CD14-positive monocyte (primary cell): ENCODE data around the gene DSCAML1. TPM values are rescaled to one million over a fixed set of nuclear protein-coding genes. Genes with fewer than 3 reads are reported as not detected.

Experiments used
- DNase-seq, 3 donors: peaks; one replicate each; pipeline ENCODE4 v3.0.0-alpha.2; 2011 to 2022
- H2AFZ ChIP-seq: 2 replicates; pipeline ENCODE4 v1.6.0; 2012; ENCODE audit warnings: mild to moderate bottlenecking, low read depth, low read length, inconsistent platforms; ENCODE audit not compliant: insufficient read depth, poor library complexity, severe bottlenecking
- H3K27ac ChIP-seq, 2 donors: 1 replicate in 1 of 2; 2 replicates in 1 of 2; pipeline ENCODE4 v1.5.1; 2012 to 2013; ENCODE audit warnings: low read length in 2 of 2, control low read depth in 1 of 2, inconsistent platforms in 1 of 2, low read depth in 1 of 2, mild to moderate bottlenecking in 1 of 2
- H3K27me3 ChIP-seq, 2 donors: one replicate each; pipeline versions ENCODE4 v1.6.0 to v1.6.1; 2011 to 2013; ENCODE audit warnings: low read length in 2 of 2; ENCODE audit not compliant: control insufficient read depth in 2 of 2, insufficient read depth in 2 of 2
- H3K36me3 ChIP-seq, 2 donors: replicated peaks in 1 of 2; 1 replicate in 1 of 2; 2 replicates in 1 of 2; pipeline versions ENCODE4 v1.5.1 to v1.6.1; 2012 to 2013; ENCODE audit warnings: low read length in 2 of 2, control low read depth in 1 of 2, inconsistent platforms in 1 of 2, mild to moderate bottlenecking in 1 of 2; ENCODE audit not compliant: insufficient read depth in 2 of 2, control insufficient read depth in 1 of 2
- H3K4me1 ChIP-seq, 2 donors: 1 replicate in 1 of 2; 2 replicates in 1 of 2; pipeline versions ENCODE4 v1.5.1 to v1.6.1; 2012 to 2013; ENCODE audit warnings: low read length in 2 of 2, control low read depth in 1 of 2, inconsistent platforms in 1 of 2, mild to moderate bottlenecking in 1 of 2, moderate library complexity in 1 of 2; ENCODE audit not compliant: insufficient read depth in 2 of 2, control insufficient read depth in 1 of 2
- H3K4me2 ChIP-seq: replicated peaks from 2 replicates; pipeline ENCODE3; 2012; ENCODE audit warnings: low read length, moderate library complexity, mild to moderate bottlenecking; ENCODE audit not compliant: poor library complexity, severe bottlenecking; ENCODE audit errors: extremely low read depth
- H3K4me3 ChIP-seq, 3 experiments: fragments of 200-600 bp in 1 of 3; sonication (generic) in 1 of 3; replicated peaks in 1 of 3; 1 replicate in 2 of 3; 2 replicates in 1 of 3; pipeline ENCODE4 v1.5.1; 2011 to 2013; ENCODE audit warnings: low read length in 3 of 3, mild to moderate bottlenecking in 3 of 3, control low read depth in 2 of 3, low read depth in 2 of 3, inconsistent platforms in 1 of 3, moderate library complexity in 1 of 3
- H3K79me2 ChIP-seq: 2 replicates; pipeline ENCODE4 v1.6.0; 2012; ENCODE audit warnings: mild to moderate bottlenecking, control low read depth, inconsistent platforms, low read length, moderate library complexity; ENCODE audit not compliant: insufficient read depth
- H3K9ac ChIP-seq: 2 replicates; pipeline ENCODE4 v1.6.0; 2017; ENCODE audit warnings: low read length, mild to moderate bottlenecking; ENCODE audit not compliant: insufficient read depth, poor library complexity, severe bottlenecking
- H3K9me3 ChIP-seq, 2 donors: replicated peaks in 1 of 2; 1 replicate in 1 of 2; 2 replicates in 1 of 2; pipeline versions ENCODE4 v1.5.1 to v1.6.1; 2012 to 2013; ENCODE audit warnings: low read length in 2 of 2, control low read depth in 1 of 2; ENCODE audit not compliant: control insufficient read depth in 1 of 2, insufficient read depth in 1 of 2
- H4K20me1 ChIP-seq: 2 replicates; pipeline ENCODE4 v1.6.0; 2012; ENCODE audit warnings: mild to moderate bottlenecking, low read length, control low read depth, moderate library complexity; ENCODE audit not compliant: insufficient read depth
- H3K27ac Mint-ChIP-seq, 7 donors: one replicate each; pipeline ENCODE4 v1.8.0; 2020; ENCODE audit warnings: mild to moderate bottlenecking in 7 of 7, mixed read lengths in 7 of 7, moderate library complexity in 6 of 7, inconsistent platforms in 2 of 7
- H3K27me3 Mint-ChIP-seq, 3 donors: one replicate each; pipeline ENCODE4 v1.8.0; 2021 to 2022; ENCODE audit warnings: low read depth in 3 of 3, mild to moderate bottlenecking in 3 of 3, mixed read lengths in 3 of 3, moderate library complexity in 3 of 3, inconsistent platforms in 1 of 3
- H3K36me3 Mint-ChIP-seq, 2 donors: one replicate each; pipeline ENCODE4 v1.8.0; 2020; ENCODE audit warnings: mixed read lengths in 2 of 2, inconsistent platforms in 1 of 2, mild to moderate bottlenecking in 1 of 2
- H3K4me1 Mint-ChIP-seq: one replicate; pipeline ENCODE4 v1.8.0; 2020; ENCODE audit warnings: mild to moderate bottlenecking, mixed read lengths
- H3K4me3 Mint-ChIP-seq, 2 donors: one replicate each; pipeline ENCODE4 v1.8.0; 2020; ENCODE audit warnings: mild to moderate bottlenecking in 2 of 2, mixed read lengths in 2 of 2, moderate library complexity in 1 of 2
- H3K9me3 Mint-ChIP-seq, 7 donors: one replicate each; pipeline ENCODE4 v1.8.0; 2020 to 2022; ENCODE audit warnings: mixed read lengths in 7 of 7, mild to moderate bottlenecking in 6 of 7, moderate library complexity in 6 of 7, inconsistent platforms in 2 of 7
- CTCF ChIP-seq: fragments of 200-600 bp; IDR thresholded peaks from one replicate; pipeline ENCODE4 v1.8.0; 2022; ENCODE audit warnings: antibody characterized with exemption, mild to moderate bottlenecking
- WGBS: methylation state at CpG from one replicate; pipeline ENCODE4 v1.1.5; 2013; ENCODE audit warnings: missing lambda C conversion rate; ENCODE audit not compliant: insufficient coverage; 5-methylcytosine and 5-hydroxymethylcytosine counted together
- intact Hi-C, 2 donors: fragments of 100-400 bp; cut with micrococcal nuclease; formaldehyde crosslinking; loops; one replicate each; pipeline versions ENCODE4 v1.15.0 to v1.15.1; 2023
- polyA plus RNA-seq, 3 donors: library from polyadenylated mRNA; depleted of rRNA in 1 of 3; unstranded in 2 of 3; stranded (reverse) in 1 of 3; fragments of 300-500 nt in 2 of 3; fragments of >200 nt in 1 of 3; fragmentation: Illumina TruSeq in 2 of 3; gene quantifications; 1 replicate in 2 of 3; 2 replicates in 1 of 3; pipeline ENCODE4 v1.2.3, GENCODE V29; 2012 to 2021

DSCAML1 gene
- polyA plus RNA-seq, 3 donors: not detected

- Histone ChIP-seq H3K9ac (no peak overlapping the region), H3K79me2 (no peaks in the 10 kb centered on the region), H3K4me2 (no peak overlapping the region), H2AFZ (no peak overlapping the region), H3K27me3 (no peaks in the 10 kb centered on the region), H3K27ac (no peak overlapping the region), H3K9me3 (no peaks in the 10 kb centered on the region), H4K20me1 (no peaks in the 10 kb centered on the region), H3K4me3 (no peak overlapping the region), H3K36me3 (peaks cover 18 to 41% of the 10 kb centered on the region in 2 donors), H3K4me1 (no peaks in the 10 kb centered on the region)
- Mint-ChIP-seq H3K4me3 (no peak overlapping the region), H3K27me3 (peaks cover 0 to 3% (median 3%) of the 10 kb centered on the region in 3 donors), H3K27ac (peak overlapping the region in 2 of 7 donors; percentile 50 to 84), H3K4me1 (peaks cover 7% of the 10 kb centered on the region), H3K36me3 (peaks cover 41 to 56% of the 10 kb centered on the region in 2 donors), H3K9me3 (peaks cover 0 to 2% (median 0%) of the 10 kb centered on the region in 7 donors)
- TF ChIP-seq CTCF: no peak
- 100% methylated on average over 5 of the region's 10 CpGs for WGBS
- DNase-seq: no peak
- intact Hi-C loops: no loop called here
These were observed 385.3 kb downstream of the DSCAML1 start for GRCh38 chr11:117411736-117412135.

GRCh38 chr11:117410861-117411710 lies 385.9 kb downstream of the DSCAML1 start:
- no peaks in the 10 kb centered on the region for H3K27me3 ChIP-seq
- Mint-ChIP-seq H3K4me3 (no peak overlapping the region), H3K27ac (no peak overlapping the region), H3K9me3 (peaks cover under 1 to 4% (median 2%) of the 10 kb centered on the region in 7 donors), H3K4me1 (peaks cover 7% of the 10 kb centered on the region), H3K27me3 (peaks cover 0 to 3% (median under 1%) of the 10 kb centered on the region in 3 donors), H3K36me3 (peaks cover 45 to 62% of the 10 kb centered on the region in 2 donors)
- intact Hi-C loops: no loop called here
- H4K20me1 ChIP-seq: no peaks in the 10 kb centered on the region
- TF ChIP-seq CTCF: no peak
- H2AFZ ChIP-seq: no peak overlapping the region
- no peak for DNase-seq
- H3K79me2 ChIP-seq: no peaks in the 10 kb centered on the region
- no peak overlapping the region for H3K9ac ChIP-seq
- no peak overlapping the region for H3K4me3 ChIP-seq
- H3K36me3 ChIP-seq: peaks cover 18 to 48% of the 10 kb centered on the region in 2 donors
- no peak overlapping the region for H3K4me2 ChIP-seq
- WGBS: 98% methylated on average over 8 of the region's 14 CpGs
- H3K27ac ChIP-seq: no peak overlapping the region
- peaks cover 1 to 4% of the 10 kb centered on the region in 2 donors for H3K9me3 ChIP-seq
- no peaks in the 10 kb centered on the region for H3K4me1 ChIP-seq
